Thyroid gland (tissue), 4 donors: ENCODE results near the gene SUCLG2.
"Not testable (repeated sequence)": the region's sequence is repeated elsewhere in the genome, so short reads cannot be mapped to it uniquely, and the experiment has no call there.

Experiments
- POLR2A ChIP-seq, 2 donors: fragments of 450-650 bp; IDR thresholded peaks; one replicate each; pipeline ENCODE4 v1.6.1; 2017; ENCODE audit warnings: antibody characterized with exemption in 2 of 2, mild to moderate bottlenecking in 2 of 2, moderate library complexity in 1 of 2
- TF ChIP-seq, protein P1 (sequence below), 6 experiments: fragments of 200-600 bp in 3 of 6; fragments of 450-650 bp in 3 of 6; sonication (generic) in 3 of 6; IDR thresholded peaks; one replicate each; pipeline ENCODE4 v1.5.1; 2016 to 2019; ENCODE audit warnings: antibody characterized with exemption in 6 of 6, mild to moderate bottlenecking in 2 of 6, inconsistent platforms in 1 of 6, moderate library complexity in 1 of 6

DNA sequence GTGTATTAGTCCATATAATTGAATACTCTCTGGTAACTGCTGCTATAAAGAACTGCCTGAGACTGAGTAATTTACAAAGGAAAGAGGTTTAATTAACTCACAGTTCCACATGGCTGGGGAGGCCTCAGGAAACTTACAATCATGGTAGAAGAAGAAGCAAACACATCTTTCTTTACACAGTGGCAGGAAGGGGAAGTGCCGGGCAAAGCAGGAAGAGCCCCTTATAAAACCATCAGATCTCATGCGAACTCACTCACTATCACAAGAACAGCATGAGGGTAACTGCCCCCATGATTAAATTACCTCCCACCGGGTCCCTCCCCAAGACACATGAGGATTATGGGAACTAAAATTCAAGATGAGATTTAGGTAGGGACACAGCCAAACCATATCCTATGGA is 69.8 kb downstream of the SUCLG2 start:
- not testable (repeated sequence) for TF ChIP-seq POLR2A (IDR thresholded peaks at IDR 0.05)
- TF ChIP-seq, protein P1, sequence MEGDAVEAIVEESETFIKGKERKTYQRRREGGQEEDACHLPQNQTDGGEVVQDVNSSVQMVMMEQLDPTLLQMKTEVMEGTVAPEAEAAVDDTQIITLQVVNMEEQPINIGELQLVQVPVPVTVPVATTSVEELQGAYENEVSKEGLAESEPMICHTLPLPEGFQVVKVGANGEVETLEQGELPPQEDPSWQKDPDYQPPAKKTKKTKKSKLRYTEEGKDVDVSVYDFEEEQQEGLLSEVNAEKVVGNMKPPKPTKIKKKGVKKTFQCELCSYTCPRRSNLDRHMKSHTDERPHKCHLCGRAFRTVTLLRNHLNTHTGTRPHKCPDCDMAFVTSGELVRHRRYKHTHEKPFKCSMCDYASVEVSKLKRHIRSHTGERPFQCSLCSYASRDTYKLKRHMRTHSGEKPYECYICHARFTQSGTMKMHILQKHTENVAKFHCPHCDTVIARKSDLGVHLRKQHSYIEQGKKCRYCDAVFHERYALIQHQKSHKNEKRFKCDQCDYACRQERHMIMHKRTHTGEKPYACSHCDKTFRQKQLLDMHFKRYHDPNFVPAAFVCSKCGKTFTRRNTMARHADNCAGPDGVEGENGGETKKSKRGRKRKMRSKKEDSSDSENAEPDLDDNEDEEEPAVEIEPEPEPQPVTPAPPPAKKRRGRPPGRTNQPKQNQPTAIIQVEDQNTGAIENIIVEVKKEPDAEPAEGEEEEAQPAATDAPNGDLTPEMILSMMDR (IDR thresholded peaks at IDR 0.05), result not testable (repeated sequence)
